ENCODE measurements around the gene FCN1.

- no peak for TF ChIP-seq CTCF (IDR thresholded peaks at IDR 0.05)
- no peak for TF ChIP-seq ZFX (IDR thresholded peaks at IDR 0.05; ENCODE audit: borderline replicate concordance)
Measured at GRCh38 chr9:134883040-134883782, 34.5 kb downstream of the FCN1 start.
